ENCODE measurements around the gene UNC5C.

UNC5C gene

DNA sequence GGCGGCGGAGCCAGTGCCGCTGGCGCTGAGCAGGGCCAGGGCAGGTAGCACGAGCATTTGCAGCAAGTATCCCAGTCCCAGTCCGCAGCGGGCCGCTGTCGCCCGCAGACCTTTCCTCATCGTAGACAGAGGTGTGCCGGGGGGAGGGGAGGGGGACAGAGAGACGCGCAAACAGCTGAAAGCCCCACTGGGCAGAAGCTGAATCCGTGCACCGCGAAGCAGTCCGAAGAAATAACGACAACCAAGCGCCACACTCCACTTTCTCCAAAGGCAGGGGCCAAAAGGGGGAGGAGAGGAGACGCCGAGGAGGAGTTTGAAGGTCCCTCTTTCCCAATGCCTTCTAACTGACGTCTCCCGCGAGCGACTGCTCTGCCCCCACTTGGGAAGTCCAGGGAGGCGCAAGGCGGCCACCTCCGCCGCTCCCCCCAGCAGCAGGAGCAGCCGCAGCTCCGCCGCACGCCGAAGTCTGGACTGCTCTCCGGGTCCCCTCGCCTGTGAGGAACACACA is at the start of gene UNC5C:
Gene UNC5C, minus strand, starts transcription at position 236 of the 508 bp plus-strand sequence.
- no peak for DNase-seq (ENCODE audit: low spot score)

DNA sequence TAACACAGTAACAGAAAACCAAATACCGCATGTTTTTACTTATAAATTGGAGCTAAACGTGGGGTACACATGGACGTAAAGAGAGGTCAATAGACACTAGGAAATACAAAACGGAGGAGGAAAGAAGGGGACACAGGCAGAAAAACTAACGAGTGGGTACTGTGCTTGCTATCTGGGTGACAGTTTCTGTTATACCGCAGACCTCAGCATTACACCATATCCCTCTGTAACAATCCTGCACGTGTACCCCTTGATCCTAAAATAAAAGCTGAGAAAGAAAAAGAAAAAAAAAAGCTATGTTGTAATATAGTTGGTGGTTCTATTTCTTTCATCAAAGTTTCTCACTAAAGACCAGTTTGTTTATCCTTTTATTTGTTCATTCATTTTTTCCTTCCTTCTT is 47.9 kb upstream of the UNC5C start:
- DNase-seq (ENCODE audit: low spot score) = no peak

DNA sequence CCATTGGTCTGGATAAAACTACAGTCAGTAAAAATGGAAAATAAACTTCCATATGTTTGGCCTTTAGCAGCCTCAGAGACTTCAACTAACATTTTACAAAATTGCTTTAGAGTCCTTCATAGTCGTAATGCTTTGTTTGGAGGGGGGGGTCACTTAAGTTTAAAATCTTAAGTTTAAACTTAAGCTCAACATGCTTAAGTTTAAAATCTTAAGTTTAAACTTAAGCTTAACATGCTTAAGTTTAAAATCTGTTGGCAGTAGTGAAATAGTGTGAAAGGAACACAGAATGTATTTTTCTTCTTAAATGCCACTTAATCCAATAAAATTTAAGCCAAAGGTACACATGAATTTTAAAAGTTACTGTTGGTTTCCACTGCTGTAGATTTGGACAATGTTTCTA is 45.9 kb upstream of the UNC5C start:
- DNase-seq (ENCODE audit: low spot score) = no peak

DNA sequence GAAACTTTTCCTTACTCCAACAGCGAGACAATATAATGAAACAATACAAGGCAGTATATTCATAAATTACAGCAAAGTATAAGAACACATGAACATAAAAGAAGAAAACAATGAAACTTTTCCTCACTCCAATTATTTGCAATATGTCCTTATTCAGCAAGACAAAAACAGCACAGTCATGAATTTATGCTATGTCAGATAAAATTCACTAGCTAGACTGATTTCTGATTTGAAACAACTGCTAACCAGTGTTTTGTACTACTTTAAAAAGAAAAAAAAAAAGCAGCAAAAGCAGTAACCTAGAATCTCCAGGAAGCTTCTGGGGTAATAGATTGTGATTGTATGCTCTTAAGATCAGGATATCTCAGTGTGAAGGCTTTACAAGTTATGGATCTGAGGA is 45.2 kb upstream of the UNC5C start:
- DNase-seq (ENCODE audit: low spot score) = no peak

DNA sequence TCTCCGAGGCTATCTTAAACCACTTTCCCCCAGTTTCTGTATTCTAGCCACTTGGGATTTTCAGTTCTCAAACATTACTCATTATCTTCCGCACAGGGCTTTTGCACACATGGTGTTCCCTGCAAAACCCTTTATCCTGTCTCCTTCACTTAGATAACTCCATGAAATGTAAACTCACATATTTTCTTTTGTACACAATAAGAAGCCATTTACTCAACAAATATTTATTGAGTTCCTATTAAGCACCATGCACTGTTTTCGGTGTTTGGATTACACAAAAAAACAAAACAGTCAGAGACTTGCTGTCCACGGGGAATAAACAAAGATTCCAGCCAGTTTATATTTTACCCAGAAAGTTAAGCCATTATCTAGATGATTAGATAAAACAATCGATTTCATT is 42.5 kb upstream of the UNC5C start:
- no peak for DNase-seq (ENCODE audit: low spot score)

DNA sequence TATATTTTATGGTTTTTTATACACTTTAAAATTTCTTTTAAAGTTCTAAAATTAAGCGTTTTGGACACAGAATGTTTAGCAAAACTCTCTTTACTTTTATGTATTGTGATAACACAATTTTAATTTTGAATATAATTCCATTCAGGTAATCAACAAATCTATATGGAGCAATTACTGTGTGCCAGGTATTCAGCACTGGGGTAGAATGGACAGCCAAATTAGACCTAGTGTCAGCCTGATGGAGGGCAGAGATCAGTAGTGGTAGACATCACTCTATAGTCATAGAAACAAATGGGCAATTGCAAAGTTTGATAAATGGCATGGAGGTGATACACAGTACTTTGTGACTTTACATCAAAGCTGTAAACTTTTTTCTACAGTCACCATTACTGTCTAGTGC is 41.8 kb upstream of the UNC5C start:
- DNase-seq (ENCODE audit: low spot score) = no peak

DNA sequence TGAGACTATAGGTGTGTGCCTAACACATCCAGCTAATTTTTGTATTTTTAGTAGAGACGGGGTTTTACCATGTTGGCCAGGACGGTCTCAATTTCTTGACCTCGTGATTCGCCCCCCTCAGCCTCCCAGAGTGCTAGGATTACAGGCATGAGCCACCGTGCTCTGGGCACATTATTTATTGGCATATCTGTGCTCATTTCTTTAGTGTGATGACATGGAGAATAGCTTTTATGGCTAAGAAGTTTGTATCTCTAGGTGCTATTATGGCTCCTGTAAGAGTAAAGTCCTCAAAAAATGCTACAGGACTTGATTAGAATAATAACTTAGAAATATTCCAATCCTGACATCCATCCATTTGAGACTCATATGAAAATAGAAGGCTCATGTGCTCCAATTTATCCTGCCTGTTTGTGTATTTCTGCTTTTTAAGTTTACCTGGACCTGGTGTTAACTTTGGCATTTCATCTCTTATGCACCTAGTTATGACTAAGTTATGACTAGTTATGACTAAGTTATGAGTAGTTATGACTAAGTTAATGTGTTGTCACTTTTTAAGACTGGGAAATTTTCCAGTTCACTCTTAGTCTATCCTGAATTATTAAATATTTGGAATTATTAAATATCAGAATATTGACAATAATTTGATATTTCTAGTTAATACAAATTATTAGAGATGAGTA is 36.4 kb upstream of the UNC5C start:
- peak; percentile 2 for DNase-seq (ENCODE audit: low spot score)

DNA sequence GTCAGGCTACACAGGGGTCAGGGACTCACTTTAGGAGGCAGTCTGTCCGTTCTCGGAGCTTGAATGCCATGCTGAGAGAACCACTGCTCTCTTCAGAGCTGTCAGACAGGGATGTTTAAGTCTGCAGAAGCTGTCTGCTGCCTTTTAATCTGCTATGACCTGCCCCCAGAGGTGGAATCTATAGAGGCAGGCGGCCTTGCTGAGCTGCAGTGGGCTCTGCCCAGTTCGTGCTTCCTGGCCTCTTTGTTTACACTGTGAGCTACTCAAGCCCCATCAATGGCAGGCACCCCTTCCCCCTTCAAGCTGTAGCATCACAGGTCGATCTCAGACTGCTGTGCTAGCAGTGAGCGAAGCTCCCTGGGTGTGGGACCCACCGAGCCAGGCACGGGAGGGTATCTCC is 31.5 kb upstream of the UNC5C start:
- no peak for DNase-seq (ENCODE audit: low spot score)

DNA sequence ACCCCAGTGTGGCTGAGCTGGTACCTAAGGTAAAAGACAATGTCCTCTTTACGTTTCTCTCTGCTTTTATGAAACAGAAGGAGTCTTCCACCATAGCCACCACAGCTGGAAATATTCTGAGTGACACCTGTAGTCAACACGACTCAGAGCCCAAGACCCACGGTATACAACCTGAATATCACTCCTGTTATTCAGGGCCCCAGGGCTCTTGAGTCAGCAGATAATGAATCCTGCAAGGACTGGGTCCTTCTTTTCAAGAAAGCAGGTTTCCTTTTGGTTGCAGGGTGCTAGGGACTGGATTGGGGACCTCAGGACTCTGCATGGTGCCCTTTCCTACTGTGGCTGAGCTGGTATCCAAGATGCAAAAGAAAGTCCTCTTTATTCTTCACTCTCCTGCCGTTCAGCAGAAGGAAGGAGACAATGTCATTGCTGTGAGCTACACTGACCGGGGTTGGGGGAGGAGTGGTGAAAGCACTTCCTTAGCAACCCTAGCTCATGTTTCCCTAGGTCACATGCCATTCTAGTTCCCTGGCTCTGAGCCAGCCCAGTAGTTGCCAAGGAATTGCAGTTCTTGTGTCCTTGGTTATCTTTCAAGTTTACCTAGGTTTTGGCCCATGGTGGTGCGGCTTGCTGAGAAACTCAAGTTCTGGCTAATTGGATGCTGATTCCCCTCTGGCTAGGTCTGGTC is 23.7 kb upstream of the UNC5C start:
- DNase-seq (ENCODE audit: low spot score) = no peak

DNA sequence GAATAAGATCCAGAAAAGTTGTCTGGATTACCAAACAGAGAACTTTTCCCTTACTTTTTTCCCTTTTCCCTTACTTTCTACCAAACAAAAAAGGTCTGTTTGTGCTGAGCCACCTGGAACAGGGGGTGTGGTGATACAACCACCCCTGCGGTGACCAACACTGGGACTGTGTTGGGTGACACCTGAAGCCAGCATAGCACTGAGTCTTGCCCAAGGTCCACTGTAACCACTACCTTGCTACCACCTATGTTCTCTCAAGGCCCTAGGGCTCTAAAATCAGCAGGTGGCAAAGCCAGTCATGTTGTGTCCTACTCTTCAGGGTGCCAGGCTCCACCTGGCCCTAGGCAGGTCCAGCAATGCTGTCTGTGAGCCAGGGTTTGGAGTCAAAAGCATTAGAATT is 22.8 kb upstream of the UNC5C start:
- DNase-seq (ENCODE audit: low spot score) = no peak

DNA sequence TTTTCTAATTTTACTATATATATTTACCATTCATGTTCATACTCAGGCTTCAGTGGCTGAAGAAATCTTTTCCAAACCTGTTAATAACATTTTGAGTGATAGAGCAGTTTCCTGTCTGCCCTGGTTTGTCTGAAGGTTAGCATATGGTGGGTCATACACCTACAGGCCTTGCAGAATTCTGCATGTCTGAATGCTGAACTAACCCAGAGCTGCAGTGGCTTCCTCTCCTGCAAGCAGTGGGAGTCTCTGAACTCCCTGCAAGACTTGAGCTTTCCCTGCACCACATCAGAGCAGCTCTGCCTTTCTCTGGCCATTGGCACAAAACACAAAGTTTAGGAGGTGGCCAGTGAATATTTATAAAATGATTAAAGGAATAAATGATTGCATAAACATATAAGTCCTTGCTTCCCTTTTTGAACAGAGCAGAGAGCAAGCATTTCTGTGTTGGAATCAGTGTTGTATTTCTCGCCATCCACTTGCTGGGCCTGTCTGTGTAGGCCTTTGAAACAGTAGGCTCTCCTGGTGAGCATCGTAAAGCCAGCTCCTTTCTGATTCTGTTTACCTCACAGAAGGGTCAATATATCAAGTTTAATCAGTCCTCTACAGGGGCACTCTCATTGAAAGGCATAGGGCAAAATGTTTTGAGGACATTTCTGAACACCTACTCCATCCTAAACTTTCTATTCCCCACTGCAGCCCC is 15.0 kb upstream of the UNC5C start:
- DNase-seq (ENCODE audit: low spot score) = no peak

DNA sequence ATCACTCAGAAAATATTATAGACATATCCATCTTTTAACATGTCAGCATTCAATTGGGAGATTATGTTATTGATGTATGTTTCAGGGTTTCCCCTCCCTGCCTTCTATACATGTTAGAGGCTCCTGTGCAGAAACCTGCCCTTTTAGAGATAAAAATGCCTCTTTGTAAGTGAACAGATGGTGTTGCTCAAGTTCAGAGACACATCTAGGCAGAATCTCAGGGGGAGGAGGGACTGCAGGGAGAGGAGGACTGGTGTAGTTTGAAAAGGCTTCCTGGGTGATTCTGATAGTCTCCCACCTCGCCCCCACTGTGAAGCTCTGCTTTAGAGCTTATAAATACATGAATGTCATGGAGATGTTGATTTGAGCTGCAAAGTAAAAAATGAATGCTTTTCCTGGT is 12.0 kb upstream of the UNC5C start:
- DNase-seq (ENCODE audit: low spot score) = no peak

DNA sequence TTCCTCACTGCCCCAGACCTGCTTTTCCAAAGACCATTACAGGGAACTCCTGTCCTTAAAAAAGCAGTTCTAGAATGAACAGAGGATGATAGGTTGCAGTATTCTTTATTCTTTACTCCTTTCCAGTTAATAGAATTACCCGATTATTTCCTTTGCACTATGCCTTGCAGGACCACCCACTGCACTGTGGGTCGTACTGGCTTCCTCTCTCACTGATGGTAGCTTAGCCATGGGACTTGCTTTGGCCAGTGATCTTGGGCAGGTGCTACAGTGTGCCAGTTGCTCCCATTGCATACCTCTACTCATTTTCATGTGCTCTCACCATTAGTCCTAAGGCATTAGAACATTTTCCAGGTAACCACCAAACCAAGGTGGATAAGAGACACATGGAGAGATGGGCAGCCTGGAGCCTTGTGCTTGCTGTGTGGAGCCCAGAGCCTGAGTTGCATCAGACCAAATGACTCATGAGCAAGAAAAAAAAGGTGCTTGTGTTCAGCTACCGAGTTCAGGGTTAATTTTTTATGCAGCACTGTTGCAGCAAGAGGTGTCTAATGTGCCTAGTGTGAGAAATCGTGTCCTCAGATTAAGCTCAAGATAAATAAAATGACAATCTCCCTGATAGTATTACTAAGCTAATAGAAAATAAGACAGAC is 7.6 kb upstream of the UNC5C start:
- no peak for DNase-seq (ENCODE audit: low spot score)

DNA sequence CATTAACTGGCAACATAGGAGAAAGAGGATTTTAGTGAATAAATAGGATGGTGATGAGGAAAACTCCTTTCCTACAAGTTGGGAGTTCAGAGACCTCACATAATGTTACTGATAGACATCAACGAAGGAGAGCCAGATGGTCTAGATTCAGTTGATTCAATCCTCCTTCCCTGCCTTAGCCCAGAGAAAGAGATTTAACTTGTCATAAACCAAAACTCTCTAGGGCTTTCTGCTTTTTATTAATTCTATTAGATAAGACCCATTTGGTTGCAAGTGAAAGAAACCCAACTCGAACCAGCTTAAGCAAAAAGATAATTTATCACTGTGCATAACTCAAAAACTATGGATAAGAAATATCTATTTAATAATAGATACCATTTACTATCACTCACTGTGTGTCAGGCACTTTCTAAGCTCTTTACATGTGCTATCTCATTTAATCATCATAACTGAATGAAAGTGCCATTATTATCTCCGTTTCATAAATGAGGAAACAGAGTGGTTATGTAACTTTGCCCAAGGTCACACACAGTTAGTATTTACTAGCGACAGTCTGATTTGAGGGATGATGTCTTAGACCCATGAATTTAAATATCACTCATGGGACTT is 4.3 kb upstream of the UNC5C start:
- DNase-seq (ENCODE audit: low spot score) = no peak

DNA sequence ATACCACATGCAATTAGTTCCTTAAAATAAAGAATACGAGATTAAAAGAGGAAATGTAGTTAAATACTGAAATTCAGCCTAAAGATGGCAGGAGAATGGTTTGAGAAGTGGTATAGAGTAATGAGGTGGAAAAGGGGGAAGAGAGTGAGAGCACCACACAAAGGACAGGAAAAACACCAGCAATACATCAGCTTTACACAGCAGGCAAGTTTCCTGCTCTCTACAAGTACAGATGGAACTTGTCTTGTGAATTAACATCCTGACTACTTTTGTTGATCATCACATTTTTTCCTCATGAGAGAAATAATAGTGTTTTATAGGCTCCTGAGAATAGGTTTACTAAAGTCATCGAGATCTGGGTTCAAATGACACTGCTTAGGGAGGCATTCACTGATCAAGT is 2.9 kb upstream of the UNC5C start:
- no peak for DNase-seq (ENCODE audit: low spot score)

DNA sequence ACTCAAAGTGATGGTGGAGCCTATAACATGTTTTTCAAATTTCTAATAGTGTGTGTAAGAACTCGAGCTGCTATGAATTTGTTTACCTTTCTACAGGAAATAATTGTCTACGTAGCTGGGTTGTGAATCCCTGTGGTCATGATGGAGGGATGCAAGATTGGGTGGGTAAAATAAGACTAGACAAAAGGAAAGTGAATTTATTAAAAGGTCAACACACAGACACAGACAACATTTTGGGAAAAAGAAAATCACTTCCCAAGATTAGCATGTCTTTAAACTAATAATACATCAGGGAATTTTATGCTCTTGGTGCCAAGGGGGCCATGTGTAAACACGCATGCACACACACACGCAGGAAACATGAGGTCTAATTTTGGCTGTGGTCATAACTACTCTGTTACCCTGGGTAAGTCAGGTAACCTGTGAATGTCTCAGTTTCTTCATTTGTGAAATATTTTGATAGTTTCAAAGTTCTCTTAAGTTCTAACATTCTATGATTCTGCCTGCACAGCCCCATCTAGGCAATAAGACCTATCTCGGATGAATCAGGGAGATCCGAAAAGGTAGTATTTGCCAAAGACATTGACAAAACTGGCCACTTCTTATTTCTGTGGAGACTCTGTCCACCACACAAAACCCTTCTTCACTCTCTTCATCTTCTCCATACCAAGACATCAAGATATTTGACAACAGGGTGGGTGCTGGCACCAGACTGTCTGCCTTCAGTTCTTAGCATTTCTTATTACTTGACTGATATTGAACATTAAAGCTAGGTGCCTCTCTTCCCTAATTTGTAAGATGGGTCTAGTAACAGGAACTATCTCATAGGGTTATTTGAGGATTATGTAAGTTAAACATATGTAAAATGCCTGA is 1.6 kb upstream of the UNC5C start:
- DNase-seq (ENCODE audit: low spot score) = no peak

DNA sequence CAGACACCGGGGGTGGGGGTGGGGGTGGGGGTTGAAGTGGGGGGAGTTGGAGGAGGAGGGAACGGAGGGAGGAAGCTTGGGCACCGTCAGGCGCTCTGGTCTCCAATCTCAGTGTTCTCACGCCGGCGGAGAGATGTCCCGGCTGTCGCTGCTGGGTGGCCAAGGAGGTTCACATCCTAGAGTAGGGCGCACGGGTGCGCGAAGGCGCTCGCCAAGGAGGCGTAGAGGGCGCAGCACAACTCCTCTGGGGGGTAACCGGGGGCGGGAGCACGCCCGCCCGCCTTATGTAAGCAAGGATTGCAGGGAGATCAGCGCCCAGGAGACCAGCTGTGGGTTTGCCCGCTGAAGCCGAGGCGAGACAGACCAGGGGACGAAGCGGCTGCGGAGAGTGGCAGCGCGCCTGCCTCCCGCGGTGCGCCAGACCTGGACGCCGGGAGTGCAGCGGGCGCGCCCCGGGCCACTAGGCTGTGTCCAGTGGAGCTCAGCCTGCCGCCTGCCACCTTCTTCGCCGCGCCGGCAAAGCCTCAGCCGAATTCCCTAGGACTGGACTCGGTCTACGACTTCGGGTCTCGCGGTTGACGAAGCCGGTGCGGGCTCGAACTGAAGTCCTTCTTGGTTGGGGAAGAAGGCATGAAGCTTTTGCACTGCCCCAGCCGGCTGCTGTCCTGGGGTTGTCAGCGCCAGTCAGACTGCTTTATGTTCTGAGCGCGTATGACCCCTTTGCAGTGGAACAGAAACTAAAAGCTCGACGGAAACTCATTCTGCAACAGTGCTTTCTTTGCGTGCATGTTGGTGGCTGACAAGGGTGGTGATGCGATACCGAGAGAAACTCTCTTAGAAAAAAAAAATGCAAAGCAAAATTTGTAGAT is 707 bp upstream of the UNC5C start:
- DNase-seq (ENCODE audit: low spot score) = no peak

DNA sequence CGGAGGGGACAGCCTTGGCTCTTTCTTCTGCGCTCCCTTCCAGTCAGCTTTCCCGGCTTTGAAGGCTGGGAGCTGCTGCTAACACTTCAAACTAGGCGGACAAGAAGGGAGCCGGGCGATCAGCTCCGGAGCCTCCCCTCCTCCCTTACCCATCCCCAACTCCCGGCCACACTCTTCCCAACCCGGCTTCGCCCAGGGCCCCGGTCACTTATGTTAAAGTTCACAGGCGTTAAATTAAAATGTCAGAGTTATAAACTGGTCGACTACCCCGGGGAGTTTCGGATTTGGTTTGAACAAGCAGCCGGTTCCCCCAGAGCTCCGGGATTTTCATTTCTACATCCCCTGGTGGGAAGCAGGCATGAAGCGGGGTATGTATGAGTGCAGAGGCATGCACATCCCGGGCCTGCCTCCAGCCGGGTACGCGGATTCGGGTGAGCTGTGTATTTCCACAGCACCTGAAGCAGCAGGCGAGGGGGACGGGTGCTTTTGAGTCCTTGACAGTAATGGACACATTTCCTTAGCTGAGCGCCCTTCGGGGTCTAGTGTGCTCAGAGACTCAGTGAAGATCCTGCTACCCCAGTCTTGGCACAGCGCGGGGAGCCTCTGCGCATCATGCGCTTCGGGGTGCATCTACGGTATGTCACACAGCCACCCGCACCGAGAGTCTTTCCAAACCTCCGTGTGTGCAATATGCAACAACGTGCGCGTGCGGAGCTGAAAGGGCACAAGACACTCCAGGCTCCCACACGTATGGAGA is 880 bp downstream of the UNC5C start:
- no peak for DNase-seq (ENCODE audit: low spot score)
